ENCODE measurements around the gene OSBPL8. TPM values are rescaled to one million over a fixed set of nuclear protein-coding genes. Genes with fewer than 3 reads are reported as not detected.
"Not testable (repeated sequence)": the region's sequence is repeated elsewhere in the genome, so short reads cannot be mapped to it uniquely, and the experiment has no call there.

Gene OSBPL8
- polyA plus RNA-seq, 4 donors = 4.5 to 25.9 (median 6.7) TPM

GRCh38 chr12:76337583-76337982, 222.0 kb downstream of the OSBPL8 start:
- Histone ChIP-seq H3K27ac (ENCODE audit: low read depth in 1 of 3, low read length in 2 of 3) (no peak overlapping the region), H3K9me3 (ENCODE audit: control insufficient read depth in 2 of 2, insufficient read depth in 1 of 2, low read depth in 1 of 2, low read length in 1 of 2) (peaks cover 0 to 4% of the 10 kb centered on the region in 2 donors), H3K36me3 (ENCODE audit: control insufficient read depth in 3 of 3, insufficient read depth in 2 of 3, low read depth in 1 of 3, low read length in 3 of 3) (no peaks in the 10 kb centered on the region), H3K27me3 (ENCODE audit: control insufficient read depth in 3 of 3, insufficient read depth in 3 of 3, low read length in 3 of 3) (no peaks in the 10 kb centered on the region), H3K4me1 (ENCODE audit: control insufficient read depth in 3 of 3, insufficient read depth in 2 of 3, low read depth in 1 of 3, low read length in 2 of 3) (no peaks in the 10 kb centered on the region), H3K4me3 (ENCODE audit: low read depth in 1 of 3, low read length in 3 of 3) (no peak overlapping the region)
- no peak for FAIRE-seq
- 89 to 94% (median 94%) methylated on average over 3 of the region's 3 CpGs for WGBS, 3 donors
- no peak for DNase-seq

- Histone ChIP-seq H3K9me3 (ENCODE audit: control insufficient read depth in 2 of 2, insufficient read depth in 1 of 2, low read depth in 1 of 2, low read length in 1 of 2) (peaks cover 0 to 11% of the 10 kb centered on the region in 2 donors), H3K36me3 (ENCODE audit: control insufficient read depth in 3 of 3, insufficient read depth in 2 of 3, low read depth in 1 of 3, low read length in 3 of 3) (no peaks in the 10 kb centered on the region), H3K4me3 (ENCODE audit: low read depth in 1 of 3, low read length in 3 of 3) (no peak overlapping the region), H3K27ac (ENCODE audit: low read depth in 1 of 3, low read length in 2 of 3) (no peak overlapping the region), H3K27me3 (ENCODE audit: control insufficient read depth in 3 of 3, insufficient read depth in 3 of 3, low read length in 3 of 3) (no peaks in the 10 kb centered on the region), H3K4me1 (ENCODE audit: control insufficient read depth in 3 of 3, insufficient read depth in 2 of 3, low read depth in 1 of 3, low read length in 2 of 3) (no peaks in the 10 kb centered on the region)
- DNase-seq (no peak), FAIRE-seq (no peak)
- WGBS, 3 donors = 6 to 33% (median 24%) methylated on average over 1 of the region's 1 CpG
Measured at GRCh38 chr12:76332606-76333005, 227.0 kb downstream of the OSBPL8 start.

- DNase-seq (no peak), FAIRE-seq (no peak)
- peaks cover 0 to 11% of the 10 kb centered on the region in 2 donors for H3K9me3 ChIP-seq (ENCODE audit: control insufficient read depth in 2 of 2, insufficient read depth in 1 of 2, low read depth in 1 of 2, low read length in 1 of 2)
- no peaks in the 10 kb centered on the region for H3K36me3 ChIP-seq (ENCODE audit: control insufficient read depth in 3 of 3, insufficient read depth in 2 of 3, low read depth in 1 of 3, low read length in 3 of 3)
- H3K27me3 ChIP-seq (ENCODE audit: control insufficient read depth in 3 of 3, insufficient read depth in 3 of 3, low read length in 3 of 3) = no peaks in the 10 kb centered on the region
- H3K4me1 ChIP-seq (ENCODE audit: control insufficient read depth in 3 of 3, insufficient read depth in 2 of 3, low read depth in 1 of 3, low read length in 2 of 3) = no peaks in the 10 kb centered on the region
- no peak overlapping the region for H3K4me3 ChIP-seq (ENCODE audit: low read depth in 1 of 3, low read length in 3 of 3)
- WGBS, 3 donors = 92 to 97% (median 96%) methylated on average over 5 of the region's 5 CpGs
- H3K27ac ChIP-seq (ENCODE audit: low read depth in 1 of 3, low read length in 2 of 3) = no peak overlapping the region
Measured at GRCh38 chr12:76329606-76330005, 230.0 kb downstream of the OSBPL8 start.

GRCh38 chr12:76329159-76329558, 230.4 kb downstream of the OSBPL8 start:
- Histone ChIP-seq H3K9me3 (ENCODE audit: control insufficient read depth in 2 of 2, insufficient read depth in 1 of 2, low read depth in 1 of 2, low read length in 1 of 2) (peaks cover 0 to 8% of the 10 kb centered on the region in 2 donors), H3K36me3 (ENCODE audit: control insufficient read depth in 3 of 3, insufficient read depth in 2 of 3, low read depth in 1 of 3, low read length in 3 of 3) (no peaks in the 10 kb centered on the region), H3K27ac (ENCODE audit: low read depth in 1 of 3, low read length in 2 of 3) (no peak overlapping the region), H3K27me3 (ENCODE audit: control insufficient read depth in 3 of 3, insufficient read depth in 3 of 3, low read length in 3 of 3) (no peaks in the 10 kb centered on the region), H3K4me3 (ENCODE audit: low read depth in 1 of 3, low read length in 3 of 3) (no peak overlapping the region), H3K4me1 (ENCODE audit: control insufficient read depth in 3 of 3, insufficient read depth in 2 of 3, low read depth in 1 of 3, low read length in 2 of 3) (no peaks in the 10 kb centered on the region)
- DNase-seq = no peak
- 72 to 79% (median 76%) methylated on average over 2 of the region's 2 CpGs for WGBS, 3 donors
- FAIRE-seq = no peak

GRCh38 chr12:76319595-76320319, 239.8 kb downstream of the OSBPL8 start:
- not testable (repeated sequence) for H3K4me1 ChIP-seq (ENCODE audit: control insufficient read depth in 3 of 3, insufficient read depth in 2 of 3, low read depth in 1 of 3, low read length in 2 of 3); H3K27me3 ChIP-seq (ENCODE audit: control insufficient read depth in 3 of 3, insufficient read depth in 3 of 3, low read length in 3 of 3); H3K27ac ChIP-seq (ENCODE audit: low read depth in 1 of 3, low read length in 2 of 3); H3K4me3 ChIP-seq (ENCODE audit: low read depth in 1 of 3, low read length in 3 of 3); H3K36me3 ChIP-seq (ENCODE audit: control insufficient read depth in 3 of 3, insufficient read depth in 2 of 3, low read depth in 1 of 3, low read length in 3 of 3); H3K9me3 ChIP-seq (ENCODE audit: control insufficient read depth in 2 of 2, insufficient read depth in 1 of 2, low read depth in 1 of 2, low read length in 1 of 2); DNase-seq; FAIRE-seq
- WGBS, 3 donors = 36 to 74% (median 55%) methylated on average over 23 to 30 of the region's 32 CpGs

- no peaks in the 10 kb centered on the region for H3K9me3 ChIP-seq (ENCODE audit: control insufficient read depth in 2 of 2, insufficient read depth in 1 of 2, low read depth in 1 of 2, low read length in 1 of 2)
- no peak overlapping the region for H3K4me3 ChIP-seq (ENCODE audit: low read depth in 1 of 3, low read length in 3 of 3)
- no peaks in the 10 kb centered on the region for H3K4me1 ChIP-seq (ENCODE audit: control insufficient read depth in 3 of 3, insufficient read depth in 2 of 3, low read depth in 1 of 3, low read length in 2 of 3)
- WGBS, 3 donors = 87 to 97% (median 91%) methylated on average over 1 of the region's 1 CpG
- no peak for FAIRE-seq
- H3K27me3 ChIP-seq (ENCODE audit: control insufficient read depth in 3 of 3, insufficient read depth in 3 of 3, low read length in 3 of 3) = no peaks in the 10 kb centered on the region
- H3K36me3 ChIP-seq (ENCODE audit: control insufficient read depth in 3 of 3, insufficient read depth in 2 of 3, low read depth in 1 of 3, low read length in 3 of 3) = no peaks in the 10 kb centered on the region
- DNase-seq = no peak
- no peak overlapping the region for H3K27ac ChIP-seq (ENCODE audit: low read depth in 1 of 3, low read length in 2 of 3)
Measured at GRCh38 chr12:76318773-76319594, 240.6 kb downstream of the OSBPL8 start.

- Histone ChIP-seq H3K4me3 (ENCODE audit: low read depth in 1 of 3, low read length in 3 of 3) (no peak overlapping the region), H3K9me3 (ENCODE audit: control insufficient read depth in 2 of 2, insufficient read depth in 1 of 2, low read depth in 1 of 2, low read length in 1 of 2) (no peaks in the 10 kb centered on the region), H3K36me3 (ENCODE audit: control insufficient read depth in 3 of 3, insufficient read depth in 2 of 3, low read depth in 1 of 3, low read length in 3 of 3) (no peaks in the 10 kb centered on the region), H3K27ac (ENCODE audit: low read depth in 1 of 3, low read length in 2 of 3) (no peak overlapping the region), H3K4me1 (ENCODE audit: control insufficient read depth in 3 of 3, insufficient read depth in 2 of 3, low read depth in 1 of 3, low read length in 2 of 3) (no peaks in the 10 kb centered on the region), H3K27me3 (ENCODE audit: control insufficient read depth in 3 of 3, insufficient read depth in 3 of 3, low read length in 3 of 3) (no peaks in the 10 kb centered on the region)
- 77 to 97% (median 91%) methylated on average over 1 of the region's 1 CpG for WGBS, 3 donors
- FAIRE-seq (no peak), DNase-seq (no peak)
Measured at GRCh38 chr12:76317976-76318375, 241.6 kb downstream of the OSBPL8 start.

GRCh38 chr12:76316468-76316867, 243.1 kb downstream of the OSBPL8 start:
- Histone ChIP-seq H3K4me1 (ENCODE audit: control insufficient read depth in 3 of 3, insufficient read depth in 2 of 3, low read depth in 1 of 3, low read length in 2 of 3) (no peaks in the 10 kb centered on the region), H3K4me3 (ENCODE audit: low read depth in 1 of 3, low read length in 3 of 3) (no peak overlapping the region), H3K27me3 (ENCODE audit: control insufficient read depth in 3 of 3, insufficient read depth in 3 of 3, low read length in 3 of 3) (no peaks in the 10 kb centered on the region), H3K36me3 (ENCODE audit: control insufficient read depth in 3 of 3, insufficient read depth in 2 of 3, low read depth in 1 of 3, low read length in 3 of 3) (no peaks in the 10 kb centered on the region), H3K9me3 (ENCODE audit: control insufficient read depth in 2 of 2, insufficient read depth in 1 of 2, low read depth in 1 of 2, low read length in 1 of 2) (no peaks in the 10 kb centered on the region), H3K27ac (ENCODE audit: low read depth in 1 of 3, low read length in 2 of 3) (no peak overlapping the region)
- no peak for DNase-seq
- FAIRE-seq = no peak
- 76 to 84% (median 79%) methylated on average over 7 of the region's 7 CpGs for WGBS, 3 donors

Data from small intestine (tissue), 7 donors.